Tibial nerve (tissue), 4 donors: ENCODE data around the gene ALG6. TPM values are rescaled to one million over a fixed set of nuclear protein-coding genes. Genes with fewer than 3 reads are reported as not detected.

ENCODE experiments used
- DNase-seq, 2 donors: peaks; one replicate each; pipeline ENCODE4 v3.0.0-alpha.2; 2019; ENCODE audit warnings: low spot score in 2 of 2
- H3K27ac ChIP-seq, 4 donors: fragments of 200-600 bp; sonication (generic) in 3 of 4; one replicate each; pipeline ENCODE4 v1.5.1; 2017 to 2019; ENCODE audit warnings: mild to moderate bottlenecking in 1 of 4
- H3K27me3 ChIP-seq, 2 donors: fragments of 200-600 bp; sonication (generic) in 1 of 2; one replicate each; pipeline versions ENCODE4 v1.5.1 to v1.6.0; 2017 to 2019
- H3K36me3 ChIP-seq, 3 donors: fragments of 200-600 bp; sonication (generic); one replicate each; pipeline ENCODE4 v1.5.1; 2018 to 2019
- H3K4me1 ChIP-seq, 4 donors: fragments of 200-600 bp; sonication (generic) in 3 of 4; one replicate each; pipeline ENCODE4 v1.5.1; 2017 to 2019
- H3K4me3 ChIP-seq, 4 donors: fragments of 200-600 bp; sonication (generic) in 3 of 4; one replicate each; pipeline ENCODE4 v1.5.1; 2017 to 2019; ENCODE audit warnings: mild to moderate bottlenecking in 1 of 4, moderate library complexity in 1 of 4
- H3K9me3 ChIP-seq, 4 donors: fragments of 200-600 bp; sonication (generic) in 3 of 4; one replicate each; pipeline ENCODE4 v1.5.1; 2017 to 2019
- EP300 ChIP-seq, 2 donors: sonication (generic); formaldehyde crosslinking; IDR thresholded peaks; one replicate each; pipeline ENCODE4 v1.6.1; 2017; ENCODE audit warnings: antibody characterized with exemption in 2 of 2, mild to moderate bottlenecking in 1 of 2
- POLR2A ChIP-seq, 2 donors: fragments of 450-650 bp; IDR thresholded peaks; one replicate each; pipeline ENCODE4 v1.6.1; 2017; ENCODE audit warnings: antibody characterized with exemption in 2 of 2, mild to moderate bottlenecking in 2 of 2, moderate library complexity in 2 of 2
- WGBS, 2 donors: methylation state at CpG; one replicate each; pipeline ENCODE4 v1.1.5; 2018; 5-methylcytosine and 5-hydroxymethylcytosine counted together
- total RNA-seq, 4 donors: library from RNA; depleted of rRNA; stranded (reverse); fragments of >200 nt; gene quantifications; one replicate each; pipeline ENCODE4 v1.1.0, GENCODE V29; 2016
- TF ChIP-seq, protein P1 (sequence below), 5 experiments: fragments of 200-600 bp in 3 of 5; fragments of 450-650 bp in 2 of 5; sonication (generic) in 3 of 5; IDR thresholded peaks; one replicate each; pipeline ENCODE4 v1.5.1; 2016 to 2019; ENCODE audit warnings: antibody characterized with exemption in 5 of 5, mild to moderate bottlenecking in 3 of 5, moderate library complexity in 2 of 5

ALG6 gene
- total RNA-seq, 4 donors from 2014 or later, result 6.6 to 16.8 (median 13.5) TPM

GRCh38 chr1:63363014-63363413, 4.4 kb upstream of the ALG6 start:
- Histone ChIP-seq H3K36me3 (no peaks in the 10 kb centered on the region), H3K9me3 (no peaks in the 10 kb centered on the region), H3K4me3 (no peak overlapping the region), H3K4me1 (peaks cover 0 to 6% (median 2%) of the 10 kb centered on the region in 4 donors), H3K27ac (no peak overlapping the region), H3K27me3 (no peaks in the 10 kb centered on the region)
- TF ChIP-seq POLR2A (IDR thresholded peaks at IDR 0.05) (no peak), EP300 (IDR thresholded peaks at IDR 0.05) (no peak)
- TF ChIP-seq, protein P1, sequence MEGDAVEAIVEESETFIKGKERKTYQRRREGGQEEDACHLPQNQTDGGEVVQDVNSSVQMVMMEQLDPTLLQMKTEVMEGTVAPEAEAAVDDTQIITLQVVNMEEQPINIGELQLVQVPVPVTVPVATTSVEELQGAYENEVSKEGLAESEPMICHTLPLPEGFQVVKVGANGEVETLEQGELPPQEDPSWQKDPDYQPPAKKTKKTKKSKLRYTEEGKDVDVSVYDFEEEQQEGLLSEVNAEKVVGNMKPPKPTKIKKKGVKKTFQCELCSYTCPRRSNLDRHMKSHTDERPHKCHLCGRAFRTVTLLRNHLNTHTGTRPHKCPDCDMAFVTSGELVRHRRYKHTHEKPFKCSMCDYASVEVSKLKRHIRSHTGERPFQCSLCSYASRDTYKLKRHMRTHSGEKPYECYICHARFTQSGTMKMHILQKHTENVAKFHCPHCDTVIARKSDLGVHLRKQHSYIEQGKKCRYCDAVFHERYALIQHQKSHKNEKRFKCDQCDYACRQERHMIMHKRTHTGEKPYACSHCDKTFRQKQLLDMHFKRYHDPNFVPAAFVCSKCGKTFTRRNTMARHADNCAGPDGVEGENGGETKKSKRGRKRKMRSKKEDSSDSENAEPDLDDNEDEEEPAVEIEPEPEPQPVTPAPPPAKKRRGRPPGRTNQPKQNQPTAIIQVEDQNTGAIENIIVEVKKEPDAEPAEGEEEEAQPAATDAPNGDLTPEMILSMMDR (IDR thresholded peaks at IDR 0.05), result no peak
- DNase-seq, result no peak
- 91 to 93% methylated on average over 5 of the region's 5 CpGs for WGBS, 2 donors

GRCh38 chr1:63366908-63367214, 566 bp upstream of the ALG6 start:
- Histone ChIP-seq H3K27me3 (no peaks in the 10 kb centered on the region), H3K36me3 (peaks cover 0 to 12% (median 0%) of the 10 kb centered on the region in 3 donors), H3K27ac (peak overlapping the region; percentile 69 to 94 (median 84)), H3K9me3 (no peaks in the 10 kb centered on the region), H3K4me3 (peak overlapping the region; percentile 62 to 91 (median 68)), H3K4me1 (peaks cover 0 to 18% (median 5%) of the 10 kb centered on the region in 4 donors)
- 80% methylated on average over 7 of the region's 7 CpGs for WGBS, 2 donors
- no peak for TF ChIP-seq POLR2A (IDR thresholded peaks at IDR 0.05)
- TF ChIP-seq, protein P1 (IDR thresholded peaks at IDR 0.05), result no peak
- no peak for TF ChIP-seq EP300 (IDR thresholded peaks at IDR 0.05)
- DNase-seq, result no peak

DNA sequence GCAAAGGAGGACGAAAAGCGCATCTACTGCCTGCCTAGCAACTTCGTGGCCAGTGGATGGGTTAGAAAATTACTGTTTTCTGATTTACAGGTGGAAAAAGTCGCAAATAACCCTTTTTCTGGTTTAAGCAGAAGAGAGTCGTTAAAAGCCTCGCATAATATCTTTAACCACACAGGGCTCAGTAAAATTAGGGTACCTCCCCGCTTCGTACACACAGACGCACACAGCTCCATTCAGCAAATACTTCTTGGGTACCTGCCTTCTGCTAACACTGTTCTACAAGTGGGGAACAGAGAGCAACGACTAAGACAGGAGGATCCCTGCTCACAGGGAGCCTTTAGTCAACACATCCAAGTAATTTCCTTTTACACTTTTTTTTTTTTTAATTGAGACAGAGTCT, 704 bp downstream of the ALG6 start:
- Histone ChIP-seq H3K4me1 (peaks cover 0 to 18% (median 5%) of the 10 kb centered on the region in 4 donors), H3K36me3 (peaks cover 0 to 24% (median 0%) of the 10 kb centered on the region in 3 donors), H3K4me3 (peak overlapping the region; percentile 62 to 91 (median 68)), H3K9me3 (no peaks in the 10 kb centered on the region), H3K27me3 (no peaks in the 10 kb centered on the region), H3K27ac (peak overlapping the region; percentile 69 to 94 (median 84))
- DNase-seq, result no peak
- WGBS, 2 donors, result 3 to 7% methylated on average over 10 of the region's 10 CpGs
- TF ChIP-seq, protein P1 (IDR thresholded peaks at IDR 0.05), result no peak
- TF ChIP-seq POLR2A (IDR thresholded peaks at IDR 0.05) (no peak), EP300 (IDR thresholded peaks at IDR 0.05) (no peak)

GRCh38 chr1:63379583-63379982, 12.2 kb downstream of the ALG6 start:
- DNase-seq, result no peak
- Histone ChIP-seq H3K4me3 (no peak overlapping the region), H3K36me3 (peaks cover 0 to 53% (median 0%) of the 10 kb centered on the region in 3 donors), H3K9me3 (no peaks in the 10 kb centered on the region), H3K27ac (no peak overlapping the region), H3K27me3 (no peaks in the 10 kb centered on the region), H3K4me1 (no peaks in the 10 kb centered on the region)
- TF ChIP-seq EP300 (IDR thresholded peaks at IDR 0.05), result no peak
- TF ChIP-seq POLR2A (IDR thresholded peaks at IDR 0.05), result no peak
- TF ChIP-seq, protein P1 (IDR thresholded peaks at IDR 0.05), result no peak
- WGBS, 2 donors, result 91 to 95% methylated on average over 2 of the region's 2 CpGs

DNA sequence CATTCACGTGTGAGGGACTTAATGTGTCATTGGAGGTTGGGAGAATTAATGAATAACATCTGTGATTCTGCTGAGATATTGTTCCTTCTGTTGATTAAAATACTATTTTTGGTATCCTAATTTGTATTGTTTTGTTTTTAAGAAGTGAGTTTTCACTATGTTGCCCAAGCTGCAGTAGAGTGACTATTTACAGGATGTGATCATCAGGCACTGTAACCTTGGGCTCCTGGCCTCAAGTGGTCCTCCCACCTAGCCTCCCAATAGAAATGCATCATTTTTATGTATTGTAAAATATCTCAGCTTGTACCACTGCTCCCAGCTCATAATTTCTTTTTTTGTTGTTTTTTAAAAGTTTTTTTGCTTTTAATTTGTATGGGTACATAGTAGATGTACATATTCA, 14.3 kb downstream of the ALG6 start:
- Histone ChIP-seq H3K27me3 (no peaks in the 10 kb centered on the region), H3K4me1 (no peaks in the 10 kb centered on the region), H3K27ac (no peak overlapping the region), H3K9me3 (no peaks in the 10 kb centered on the region), H3K4me3 (no peak overlapping the region), H3K36me3 (peaks cover 0 to 33% (median 0%) of the 10 kb centered on the region in 3 donors)
- no peak for TF ChIP-seq EP300 (IDR thresholded peaks at IDR 0.05)
- TF ChIP-seq POLR2A (IDR thresholded peaks at IDR 0.05), result no peak
- TF ChIP-seq, protein P1 (IDR thresholded peaks at IDR 0.05), result no peak
- WGBS, 2 donors, result 55 to 61% methylated on average over 1 of the region's 1 CpG
- no peak for DNase-seq
